Panc1 (cell line): ENCODE measurements around the gene KIFC3. TPM values are rescaled to one million over a fixed set of nuclear protein-coding genes. Genes with fewer than 3 reads are reported as not detected.

Source experiments
- ATAC-seq: fragments of 200-7000 bp; cut with Tn5 transposase; 2 replicates; pipeline ENCODE4 v1.9.1; 2020; ENCODE audit warnings: mild to moderate bottlenecking, moderate library complexity
- BruUV-seq: library from RNA; stranded (reverse); fragments of 400-500 nt; replicated peaks from 2 replicates; lab custom pipeline; 2021; lab: Mats Ljungman, UMichigan
- CTCF ChIA-PET: fragments of 300-600 bp; sonication (Branson Sonifier 250); formaldehyde crosslinking; loops from one replicate; lab custom pipeline; 2022; ENCODE audit warnings: antibody characterized with exemption; lab: Charles Lee
- POLR2A ChIA-PET: fragments of 300-600 bp; sonication (Branson Sonifier 250); formaldehyde crosslinking; loops from one replicate; lab custom pipeline; 2022; ENCODE audit warnings: antibody characterized with exemption; lab: Charles Lee
- DNase-seq: peaks from one replicate; pipeline ENCODE4 v3.0.0-alpha.2; 2010; ENCODE audit warnings: low read depth, low spot score
- H3K27ac ChIP-seq: 2 replicates; pipeline ENCODE4 v1.5.1; 2011; ENCODE audit warnings: mild to moderate bottlenecking, low read length, inconsistent platforms
- H3K27me3 ChIP-seq: fragments of 200-500 bp; sonication (Bioruptor generic); 2 replicates; pipeline ENCODE4 v1.6.0; 2014; ENCODE audit warnings: low read length, inconsistent platforms; ENCODE audit not compliant: control insufficient read depth, insufficient read depth
- H3K36me3 ChIP-seq: fragments of 200-500 bp; sonication (Bioruptor generic); 2 replicates; pipeline ENCODE4 v1.5.1; 2014; ENCODE audit warnings: inconsistent platforms, mild to moderate bottlenecking, low read length, moderate library complexity; ENCODE audit not compliant: control insufficient read depth, insufficient read depth
- H3K4me1 ChIP-seq: 2 replicates; pipeline ENCODE4 v1.5.1; 2011; ENCODE audit warnings: inconsistent platforms, mild to moderate bottlenecking, low read length, moderate library complexity; ENCODE audit not compliant: control insufficient read depth, insufficient read depth
- H3K4me3 ChIP-seq, 2 experiments: 2 replicates each; pipeline ENCODE4 v1.5.1; 2011 to 2012; ENCODE audit warnings: low read depth in 2 of 2, low read length in 2 of 2, mild to moderate bottlenecking in 2 of 2, inconsistent platforms in 1 of 2, moderate library complexity in 1 of 2
- H3K9me3 ChIP-seq: fragments of 200-500 bp; sonication (Bioruptor generic); 2 replicates; pipeline ENCODE4 v1.5.1; 2014; ENCODE audit warnings: low read depth, mild to moderate bottlenecking, inconsistent platforms, low read length, moderate library complexity; ENCODE audit not compliant: control insufficient read depth, insufficient read depth
- CTCF ChIP-seq: fragments of 450-650 bp; IDR thresholded peaks from 2 replicates; pipeline ENCODE4 v1.5.1; 2017; ENCODE audit warnings: mild to moderate bottlenecking
- POLR2AphosphoS5 ChIP-seq: IDR thresholded peaks from 2 replicates; pipeline ENCODE4 v1.6.1; 2012; ENCODE audit warnings: mild to moderate bottlenecking, low read depth, low read length, moderate library complexity
- REST ChIP-seq, 2 experiments: IDR thresholded peaks; 2 replicates each; pipeline ENCODE4 v1.6.1; 2011 to 2012; ENCODE audit warnings: low read depth in 2 of 2, control low read depth in 1 of 2, low read length in 1 of 2, mild to moderate bottlenecking in 1 of 2, moderate library complexity in 1 of 2; ENCODE audit not compliant: insufficient read depth in 1 of 2
- TCF7L2 ChIP-seq: IDR thresholded peaks from 2 replicates; pipeline ENCODE4 v1.6.1; 2011; ENCODE audit warnings: mild to moderate bottlenecking, low read depth, low read length, inconsistent platforms
- in situ Hi-C: cut with HindIII; loops from 2 replicates; pipeline ENCODE4 v1.10.0; 2016; ENCODE audit warnings: low sequenced_read_pairs, low pct_unique_long_range_greater_than_20kb
- intact Hi-C: fragments of 100-400 bp; cut with micrococcal nuclease; formaldehyde crosslinking; loops from one replicate; pipeline ENCODE4 v1.10.0; 2022; ENCODE audit not compliant: unreplicated experiment
- total RNA-seq: library from RNA; stranded (reverse); gene quantifications from one replicate; pipeline ENCODE4 v1.2.1, GENCODE V29; 2021; ENCODE audit not compliant: unreplicated experiment

The KIFC3 gene
- total RNA-seq, 1 experiment from 2014 or later = 51.5 TPM

- Histone ChIP-seq H3K9me3 (no peaks in the 10 kb centered on the region), H3K4me3 (no peak overlapping the region), H3K27me3 (no peaks in the 10 kb centered on the region), H3K27ac (no peak overlapping the region), H3K36me3 (no peaks in the 10 kb centered on the region), H3K4me1 (peaks cover 15% of the 10 kb centered on the region)
- intact Hi-C loops (no loop called here), in situ Hi-C loops (no loop called here)
- ATAC-seq (no peak), DNase-seq (no peak)
- BruUV-seq = no TSS peak
- no peak for TF ChIP-seq CTCF
- no peak for TF ChIP-seq POLR2AphosphoS5
- TF ChIP-seq TCF7L2 = no peak
- POLR2A ChIA-PET = no interaction called here
- CTCF ChIA-PET = no interaction called here
Measured at GRCh38 chr16:57829969-57830360, 27.7 kb upstream of the KIFC3 start.

- DNase-seq = no peak
- CTCF ChIA-PET = no interaction called here
- no peak overlapping the region for H3K4me3 ChIP-seq
- no peak for ATAC-seq
- no peaks in the 10 kb centered on the region for H3K27me3 ChIP-seq
- BruUV-seq = no TSS peak
- no peak for TF ChIP-seq POLR2AphosphoS5
- H3K36me3 ChIP-seq = no peaks in the 10 kb centered on the region
- in situ Hi-C loops (no loop called here), intact Hi-C loops (no loop called here)
- peaks cover 16% of the 10 kb centered on the region for H3K4me1 ChIP-seq
- POLR2A ChIA-PET = no interaction called here
- no peak overlapping the region; the same call in 1 of the 2 replicates for H3K27ac ChIP-seq
- no peaks in the 10 kb centered on the region for H3K9me3 ChIP-seq
Measured at GRCh38 chr16:57828272-57829161, 26.2 kb upstream of the KIFC3 start.

- TF ChIP-seq TCF7L2 = no peak
- no peak for TF ChIP-seq REST (IDR thresholded peaks at IDR 0.05; ENCODE audit: insufficient read depth in 1 of 2, low read depth in 2 of 2, low read length in 1 of 2)
- TF ChIP-seq POLR2AphosphoS5 = no peak
- no peak for TF ChIP-seq CTCF
- H3K4me3 ChIP-seq = no peak overlapping the region
- H3K4me1 ChIP-seq = peaks cover 16% of the 10 kb centered on the region
- intact Hi-C loops (no loop called here), in situ Hi-C loops (no loop called here)
- no peaks in the 10 kb centered on the region for H3K36me3 ChIP-seq
- peak overlapping the region; percentile 29; the same call in 1 of the 2 replicates for H3K27ac ChIP-seq
- ATAC-seq (peak; percentile 23; the same call in 1 of the 2 replicates), DNase-seq (no peak)
- BruUV-seq = no TSS peak
- H3K9me3 ChIP-seq = no peaks in the 10 kb centered on the region
- H3K27me3 ChIP-seq = no peaks in the 10 kb centered on the region
- ChIA-PET CTCF (no interaction called here), POLR2A (no interaction called here)
Measured at GRCh38 chr16:57826706-57827625, 24.7 kb upstream of the KIFC3 start.
